ENCODE measurements around the gene BARX1.

- TF ChIP-seq SUZ12 (IDR thresholded peaks at IDR 0.05; ENCODE audit: extremely low read depth, insufficient read depth, insufficient read length), result no peak
- TF ChIP-seq ZNF274 (IDR thresholded peaks at IDR 0.05; ENCODE audit: low read depth, low read length), result no peak
Measured at GRCh38 chr9:93905473-93906133, 49.6 kb downstream of the BARX1 start.

All from NT2/D1 (cell line).